SK-N-SH treated with all-trans-retinoic acid at 6 μM for 48 hours (cell line): ENCODE results near the gene WDR54.
"Not testable (repeated sequence)": the region's sequence is repeated elsewhere in the genome, so short reads cannot be mapped to it uniquely, and the experiment has no call there.

Source experiments
- ATAC-seq: fragments of 200-7000 bp; cut with Tn5 transposase; 3 replicates; pipeline ENCODE4 v1.9.1; 2020; ENCODE audit warnings: mild to moderate bottlenecking, moderate library complexity
- ARNTL ChIP-seq: fragments of 450-650 bp; formaldehyde crosslinking; IDR thresholded peaks from 2 replicates; pipeline ENCODE4 v1.5.0; 2020; ENCODE audit warnings: low read depth, mild to moderate bottlenecking, moderate library complexity, borderline replicate concordance
- BACH2 ChIP-seq: fragments of 250-450 bp; sonication (Bioruptor Pico); IDR thresholded peaks from 2 replicates; pipeline ENCODE4 v1.9.0; 2021; ENCODE audit warnings: mild to moderate bottlenecking, borderline replicate concordance
- CSDC2 ChIP-seq: fragments of 250-450 bp; sonication (Bioruptor Pico); IDR thresholded peaks from 2 replicates; pipeline ENCODE4 v1.5.0; 2020; ENCODE audit warnings: mild to moderate bottlenecking, moderate library complexity
- ESRRG ChIP-seq: fragments of 250-450 bp; sonication (Bioruptor Pico); IDR thresholded peaks from 2 replicates; pipeline ENCODE4 v1.6.1; 2021; ENCODE audit warnings: mild to moderate bottlenecking
- GLIS3 ChIP-seq: fragments of 250-450 bp; sonication (Bioruptor Pico); IDR thresholded peaks from 2 replicates; pipeline ENCODE4 v1.5.0; 2020; ENCODE audit warnings: mild to moderate bottlenecking, moderate library complexity
- ISL1 ChIP-seq: fragments of 250-450 bp; sonication (Bioruptor Pico); IDR thresholded peaks from 2 replicates; pipeline ENCODE4 v2.1.2; 2022; ENCODE audit warnings: mild to moderate bottlenecking, moderate library complexity
- OSR1 ChIP-seq: fragments of 250-450 bp; sonication (Bioruptor Pico); IDR thresholded peaks from 2 replicates; pipeline ENCODE4 v1.8.0; 2022; ENCODE audit warnings: moderate library complexity, mild to moderate bottlenecking, inconsistent platforms
- PPARA ChIP-seq: fragments of 250-450 bp; sonication (Bioruptor Pico); IDR thresholded peaks from 2 replicates; pipeline ENCODE4 v1.5.0; 2020; ENCODE audit warnings: mild to moderate bottlenecking, borderline replicate concordance
- RARB ChIP-seq: fragments of 250-450 bp; sonication (Bioruptor Pico); IDR thresholded peaks from 2 replicates; pipeline ENCODE4 v1.8.0; 2021; ENCODE audit warnings: mild to moderate bottlenecking, moderate library complexity
- SNAI2 ChIP-seq: fragments of 250-450 bp; sonication (Bioruptor Pico); IDR thresholded peaks from 2 replicates; pipeline ENCODE4 v1.5.0; 2020; ENCODE audit warnings: mild to moderate bottlenecking, moderate library complexity
- TCF4 ChIP-seq: fragments of 250-450 bp; sonication (Bioruptor Pico); IDR thresholded peaks from 2 replicates; pipeline ENCODE4 v1.8.0; 2021; ENCODE audit warnings: mild to moderate bottlenecking, moderate library complexity, borderline replicate concordance
- TOX ChIP-seq: fragments of 250-450 bp; sonication (Bioruptor Pico); IDR thresholded peaks from 2 replicates; pipeline ENCODE4 v1.8.0; 2021; ENCODE audit warnings: mild to moderate bottlenecking, moderate library complexity, borderline replicate concordance
- ZC3H10 ChIP-seq: fragments of 250-450 bp; sonication (Bioruptor Pico); IDR thresholded peaks from 2 replicates; pipeline ENCODE4 v1.5.1; 2021; ENCODE audit warnings: mild to moderate bottlenecking, moderate library complexity
- ZFP3 ChIP-seq: fragments of 250-450 bp; sonication (Bioruptor Pico); IDR thresholded peaks from 2 replicates; pipeline ENCODE4 v1.5.0; 2020; ENCODE audit warnings: mild to moderate bottlenecking, moderate library complexity
- ZFP30 ChIP-seq: fragments of 450-650 bp; formaldehyde crosslinking; IDR thresholded peaks from 2 replicates; pipeline ENCODE4 v1.5.0; 2022; ENCODE audit warnings: mild to moderate bottlenecking, moderate library complexity
- ZNF70 ChIP-seq: fragments of 450-650 bp; formaldehyde crosslinking; IDR thresholded peaks from 2 replicates; pipeline ENCODE4 v1.5.0; 2020; ENCODE audit warnings: mild to moderate bottlenecking, moderate library complexity
- ZNF8 ChIP-seq: fragments of 450-650 bp; formaldehyde crosslinking; IDR thresholded peaks from 2 replicates; pipeline ENCODE4 v1.5.0; 2020; ENCODE audit warnings: mild to moderate bottlenecking, moderate library complexity
- TF ChIP-seq, protein P1 (sequence below): fragments of 250-450 bp; sonication (Bioruptor Pico); IDR thresholded peaks from 2 replicates; pipeline ENCODE4 v1.5.1; 2021; ENCODE audit warnings: mild to moderate bottlenecking, moderate library complexity
- TF ChIP-seq, protein P2 (sequence below): fragments of 250-450 bp; sonication (Bioruptor Pico); IDR thresholded peaks from 2 replicates; pipeline ENCODE4 v1.8.0; 2020; ENCODE audit warnings: mild to moderate bottlenecking, moderate library complexity, borderline replicate concordance
- TF ChIP-seq, protein P3 (sequence below): fragments of 250-450 bp; sonication (Bioruptor Pico); IDR thresholded peaks from 2 replicates; pipeline ENCODE4 v1.5.1; 2020; ENCODE audit warnings: low read depth, mild to moderate bottlenecking, moderate library complexity
- TF ChIP-seq, protein P4 (sequence below): fragments of 250-450 bp; sonication (Bioruptor Pico); IDR thresholded peaks from 2 replicates; pipeline ENCODE4 v1.8.0; 2021; ENCODE audit warnings: low read depth, mild to moderate bottlenecking, moderate library complexity, borderline replicate concordance
- TF ChIP-seq, protein P5 (sequence below): fragments of 250-450 bp; sonication (Bioruptor Pico); IDR thresholded peaks from 2 replicates; pipeline ENCODE4 v1.5.0; 2020; ENCODE audit warnings: mild to moderate bottlenecking, moderate library complexity

Gene WDR54

DNA sequence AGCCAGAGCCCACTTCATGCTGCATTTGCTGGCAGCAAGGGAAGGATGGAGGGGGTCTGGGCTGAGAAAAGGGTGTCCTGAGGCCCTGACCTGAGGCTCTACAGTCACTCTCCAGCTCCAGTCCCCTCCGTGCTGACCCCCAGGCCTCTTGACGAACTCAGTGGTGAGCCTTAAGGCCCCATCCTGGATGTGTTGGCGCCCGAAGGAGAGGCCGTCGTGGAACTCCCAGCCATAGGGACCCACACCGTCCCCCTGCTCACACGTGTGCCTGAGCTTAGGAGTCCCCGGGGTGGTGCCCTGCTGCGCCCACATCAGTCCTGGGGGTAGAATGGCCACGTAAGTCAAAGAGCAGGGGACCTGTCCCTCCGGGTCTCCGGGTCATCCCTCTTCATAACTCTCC lies 42.9 kb downstream of the WDR54 start:
- TF ChIP-seq TCF4 (CRISPR knock-in tag) (no peak), BACH2 (CRISPR knock-in tag) (no peak), ESRRG (CRISPR knock-in tag) (no peak), ISL1 (CRISPR knock-in tag) (no peak), SNAI2 (CRISPR knock-in tag) (no peak), ZFP3 (CRISPR knock-in tag) (no peak), ZNF8 (CRISPR knock-in tag) (no peak), RARB (CRISPR knock-in tag) (no peak), ARNTL (CRISPR knock-in tag) (no peak), PPARA (CRISPR knock-in tag) (no peak), TOX (CRISPR knock-in tag) (no peak), ZC3H10 (CRISPR knock-in tag) (no peak), ZFP30 (no peak), CSDC2 (CRISPR knock-in tag) (no peak), GLIS3 (CRISPR knock-in tag) (no peak), ZNF70 (CRISPR knock-in tag) (no peak)
- TF ChIP-seq, protein P1, sequence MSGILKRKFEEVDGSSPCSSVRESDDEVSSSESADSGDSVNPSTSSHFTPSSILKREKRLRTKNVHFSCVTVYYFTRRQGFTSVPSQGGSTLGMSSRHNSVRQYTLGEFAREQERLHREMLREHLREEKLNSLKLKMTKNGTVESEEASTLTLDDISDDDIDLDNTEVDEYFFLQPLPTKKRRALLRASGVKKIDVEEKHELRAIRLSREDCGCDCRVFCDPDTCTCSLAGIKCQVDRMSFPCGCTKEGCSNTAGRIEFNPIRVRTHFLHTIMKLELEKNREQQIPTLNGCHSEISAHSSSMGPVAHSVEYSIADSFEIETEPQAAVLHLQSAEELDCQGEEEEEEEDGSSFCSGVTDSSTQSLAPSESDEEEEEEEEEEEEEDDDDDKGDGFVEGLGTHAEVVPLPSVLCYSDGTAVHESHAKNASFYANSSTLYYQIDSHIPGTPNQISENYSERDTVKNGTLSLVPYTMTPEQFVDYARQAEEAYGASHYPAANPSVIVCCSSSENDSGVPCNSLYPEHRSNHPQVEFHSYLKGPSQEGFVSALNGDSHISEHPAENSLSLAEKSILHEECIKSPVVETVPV = no peak
- TF ChIP-seq, protein P2, sequence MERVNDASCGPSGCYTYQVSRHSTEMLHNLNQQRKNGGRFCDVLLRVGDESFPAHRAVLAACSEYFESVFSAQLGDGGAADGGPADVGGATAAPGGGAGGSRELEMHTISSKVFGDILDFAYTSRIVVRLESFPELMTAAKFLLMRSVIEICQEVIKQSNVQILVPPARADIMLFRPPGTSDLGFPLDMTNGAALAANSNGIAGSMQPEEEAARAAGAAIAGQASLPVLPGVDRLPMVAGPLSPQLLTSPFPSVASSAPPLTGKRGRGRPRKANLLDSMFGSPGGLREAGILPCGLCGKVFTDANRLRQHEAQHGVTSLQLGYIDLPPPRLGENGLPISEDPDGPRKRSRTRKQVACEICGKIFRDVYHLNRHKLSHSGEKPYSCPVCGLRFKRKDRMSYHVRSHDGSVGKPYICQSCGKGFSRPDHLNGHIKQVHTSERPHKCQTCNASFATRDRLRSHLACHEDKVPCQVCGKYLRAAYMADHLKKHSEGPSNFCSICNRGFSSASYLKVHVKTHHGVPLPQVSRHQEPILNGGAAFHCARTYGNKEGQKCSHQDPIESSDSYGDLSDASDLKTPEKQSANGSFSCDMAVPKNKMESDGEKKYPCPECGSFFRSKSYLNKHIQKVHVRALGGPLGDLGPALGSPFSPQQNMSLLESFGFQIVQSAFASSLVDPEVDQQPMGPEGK (CRISPR knock-in tag) = no peak
- TF ChIP-seq, protein P3, sequence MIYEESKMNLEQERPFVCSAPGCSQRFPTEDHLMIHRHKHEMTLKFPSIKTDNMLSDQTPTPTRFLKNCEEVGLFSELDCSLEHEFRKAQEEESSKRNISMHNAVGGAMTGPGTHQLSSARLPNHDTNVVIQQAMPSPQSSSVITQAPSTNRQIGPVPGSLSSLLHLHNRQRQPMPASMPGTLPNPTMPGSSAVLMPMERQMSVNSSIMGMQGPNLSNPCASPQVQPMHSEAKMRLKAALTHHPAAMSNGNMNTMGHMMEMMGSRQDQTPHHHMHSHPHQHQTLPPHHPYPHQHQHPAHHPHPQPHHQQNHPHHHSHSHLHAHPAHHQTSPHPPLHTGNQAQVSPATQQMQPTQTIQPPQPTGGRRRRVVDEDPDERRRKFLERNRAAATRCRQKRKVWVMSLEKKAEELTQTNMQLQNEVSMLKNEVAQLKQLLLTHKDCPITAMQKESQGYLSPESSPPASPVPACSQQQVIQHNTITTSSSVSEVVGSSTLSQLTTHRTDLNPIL = no peak
- TF ChIP-seq, protein P4, sequence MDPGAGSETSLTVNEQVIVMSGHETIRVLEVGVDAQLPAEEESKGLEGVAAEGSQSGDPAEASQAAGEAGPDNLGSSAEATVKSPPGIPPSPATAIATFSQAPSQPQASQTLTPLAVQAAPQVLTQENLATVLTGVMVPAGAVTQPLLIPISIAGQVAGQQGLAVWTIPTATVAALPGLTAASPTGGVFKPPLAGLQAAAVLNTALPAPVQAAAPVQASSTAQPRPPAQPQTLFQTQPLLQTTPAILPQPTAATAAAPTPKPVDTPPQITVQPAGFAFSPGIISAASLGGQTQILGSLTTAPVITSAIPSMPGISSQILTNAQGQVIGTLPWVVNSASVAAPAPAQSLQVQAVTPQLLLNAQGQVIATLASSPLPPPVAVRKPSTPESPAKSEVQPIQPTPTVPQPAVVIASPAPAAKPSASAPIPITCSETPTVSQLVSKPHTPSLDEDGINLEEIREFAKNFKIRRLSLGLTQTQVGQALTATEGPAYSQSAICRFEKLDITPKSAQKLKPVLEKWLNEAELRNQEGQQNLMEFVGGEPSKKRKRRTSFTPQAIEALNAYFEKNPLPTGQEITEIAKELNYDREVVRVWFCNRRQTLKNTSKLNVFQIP (CRISPR knock-in tag) = no peak
- ATAC-seq = peak; percentile 16

DNA sequence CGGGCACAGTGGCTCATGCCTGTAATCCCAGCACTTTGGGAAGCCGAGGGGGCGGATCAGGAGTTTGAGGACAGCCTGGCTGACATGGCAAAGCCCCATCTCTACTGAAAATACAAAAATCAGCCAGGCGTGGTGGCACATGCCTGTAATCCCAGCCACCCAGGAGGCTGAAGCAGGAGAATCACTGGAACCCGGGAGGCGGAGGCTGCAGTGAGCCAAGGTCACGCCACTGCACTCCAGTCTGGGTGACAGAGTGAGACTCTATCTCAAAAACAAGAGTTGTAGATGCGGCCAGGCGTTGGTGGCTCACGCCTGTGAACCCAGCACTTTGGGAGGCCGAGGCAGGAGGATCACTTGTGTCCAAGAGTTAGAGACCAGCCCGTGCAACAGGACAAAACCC lies 49.2 kb downstream of the WDR54 start:
- not testable (repeated sequence) for ATAC-seq

DNA sequence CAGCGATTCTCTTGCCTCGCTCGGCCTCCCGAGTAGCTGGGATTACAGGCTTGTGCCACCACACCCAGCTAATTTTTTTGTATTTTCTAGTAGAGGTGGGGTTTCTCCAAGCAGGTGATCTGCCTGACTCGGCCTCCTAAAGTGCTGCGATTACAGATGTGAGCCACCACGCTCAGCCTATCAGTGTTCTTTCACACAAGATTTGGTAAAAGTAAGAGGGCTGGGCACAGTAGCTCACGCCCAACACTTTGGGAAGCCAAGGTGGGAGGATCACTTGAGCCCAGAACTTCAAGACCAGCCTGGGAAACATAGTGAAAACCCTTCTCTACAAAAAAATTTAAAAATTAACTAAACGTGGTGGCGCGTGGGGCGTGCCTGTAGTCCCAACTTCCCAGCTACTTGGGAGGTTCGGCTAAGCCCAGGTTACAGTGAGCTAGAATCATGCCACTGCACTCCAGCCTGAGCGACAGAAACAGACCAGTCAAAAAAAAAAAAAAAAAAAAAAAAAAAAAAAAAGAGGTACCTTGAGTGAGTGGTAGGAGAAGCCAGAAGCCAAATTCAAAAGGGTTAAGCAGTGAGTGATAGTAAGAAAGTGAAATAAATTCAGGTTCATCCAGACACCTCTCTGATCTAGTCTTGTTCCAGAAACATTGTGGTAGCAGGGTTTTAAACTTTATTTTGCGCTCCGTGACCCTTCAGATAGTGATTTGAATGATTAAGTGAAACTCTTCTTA lies 50.0 kb downstream of the WDR54 start:
- peak; percentile 3; the same call in 2 of the 3 replicates for ATAC-seq
- TF ChIP-seq ISL1 (CRISPR knock-in tag) (no peak), CSDC2 (CRISPR knock-in tag) (no peak), OSR1 (no peak), ZC3H10 (CRISPR knock-in tag) (no peak), TOX (CRISPR knock-in tag) (no peak), ZNF8 (CRISPR knock-in tag) (no peak), ARNTL (CRISPR knock-in tag) (no peak), ZNF70 (CRISPR knock-in tag) (no peak), PPARA (CRISPR knock-in tag) (no peak), BACH2 (CRISPR knock-in tag) (no peak)
- TF ChIP-seq, protein P5, sequence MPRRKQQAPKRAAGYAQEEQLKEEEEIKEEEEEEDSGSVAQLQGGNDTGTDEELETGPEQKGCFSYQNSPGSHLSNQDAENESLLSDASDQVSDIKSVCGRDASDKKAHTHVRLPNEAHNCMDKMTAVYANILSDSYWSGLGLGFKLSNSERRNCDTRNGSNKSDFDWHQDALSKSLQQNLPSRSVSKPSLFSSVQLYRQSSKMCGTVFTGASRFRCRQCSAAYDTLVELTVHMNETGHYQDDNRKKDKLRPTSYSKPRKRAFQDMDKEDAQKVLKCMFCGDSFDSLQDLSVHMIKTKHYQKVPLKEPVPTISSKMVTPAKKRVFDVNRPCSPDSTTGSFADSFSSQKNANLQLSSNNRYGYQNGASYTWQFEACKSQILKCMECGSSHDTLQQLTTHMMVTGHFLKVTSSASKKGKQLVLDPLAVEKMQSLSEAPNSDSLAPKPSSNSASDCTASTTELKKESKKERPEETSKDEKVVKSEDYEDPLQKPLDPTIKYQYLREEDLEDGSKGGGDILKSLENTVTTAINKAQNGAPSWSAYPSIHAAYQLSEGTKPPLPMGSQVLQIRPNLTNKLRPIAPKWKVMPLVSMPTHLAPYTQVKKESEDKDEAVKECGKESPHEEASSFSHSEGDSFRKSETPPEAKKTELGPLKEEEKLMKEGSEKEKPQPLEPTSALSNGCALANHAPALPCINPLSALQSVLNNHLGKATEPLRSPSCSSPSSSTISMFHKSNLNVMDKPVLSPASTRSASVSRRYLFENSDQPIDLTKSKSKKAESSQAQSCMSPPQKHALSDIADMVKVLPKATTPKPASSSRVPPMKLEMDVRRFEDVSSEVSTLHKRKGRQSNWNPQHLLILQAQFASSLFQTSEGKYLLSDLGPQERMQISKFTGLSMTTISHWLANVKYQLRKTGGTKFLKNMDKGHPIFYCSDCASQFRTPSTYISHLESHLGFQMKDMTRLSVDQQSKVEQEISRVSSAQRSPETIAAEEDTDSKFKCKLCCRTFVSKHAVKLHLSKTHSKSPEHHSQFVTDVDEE = no peak
- TF ChIP-seq, protein P3 = no peak
- TF ChIP-seq, protein P4 (CRISPR knock-in tag) = no peak
- TF ChIP-seq, protein P2 (CRISPR knock-in tag) = no peak
